ENCODE measurements around the gene SLC4A8.

GRCh38 chr12:51480978-51481377 lies 56.3 kb downstream of the SLC4A8 start:
- TF ChIP-seq POLR2A (IDR thresholded peaks at IDR 0.05; ENCODE audit: extremely low read depth, insufficient read length) (no peak), CTCF (IDR thresholded peaks at IDR 0.05; ENCODE audit: low read depth, low read length) (no peak)

Measured in NB4 (cell line).